KOPT-K1 (cell line): ENCODE measurements around the gene ZBTB45.

Source experiments
- H3K27ac ChIP-seq: fragments of 200-600 bp; sonication (generic); 2 replicates; pipeline ENCODE4 v1.5.1; 2016; ENCODE audit warnings: antibody characterized with exemption, mild to moderate bottlenecking, low read depth, low read length; ENCODE audit not compliant: poor library complexity, severe bottlenecking
- H3K36me3 ChIP-seq: fragments of 200-600 bp; sonication (generic); 2 replicates; pipeline ENCODE4 v1.5.1; 2017; ENCODE audit warnings: antibody characterized with exemption, mild to moderate bottlenecking, low read length, moderate library complexity; ENCODE audit not compliant: insufficient read depth
- H3K9me3 ChIP-seq: fragments of 200-600 bp; sonication (generic); 2 replicates; pipeline ENCODE4 v1.5.1; 2017; ENCODE audit warnings: antibody characterized with exemption, low read length, mild to moderate bottlenecking; ENCODE audit not compliant: insufficient read depth, poor library complexity, severe bottlenecking

Gene ZBTB45

GRCh38 chr19:58519355-58520256 is at the start of gene ZBTB45:
Gene ZBTB45, minus strand, starts transcription at chr19:58519810. Its CDS starts 2,137 bp downstream, at chr19:58517673.
- peak within 1 kb of the TSS; percentile 77 for H3K27ac ChIP-seq
- H3K9me3 ChIP-seq, result no peaks in the 10 kb centered on the region
- peaks cover 18% of the 10 kb centered on the region for H3K36me3 ChIP-seq

DNA sequence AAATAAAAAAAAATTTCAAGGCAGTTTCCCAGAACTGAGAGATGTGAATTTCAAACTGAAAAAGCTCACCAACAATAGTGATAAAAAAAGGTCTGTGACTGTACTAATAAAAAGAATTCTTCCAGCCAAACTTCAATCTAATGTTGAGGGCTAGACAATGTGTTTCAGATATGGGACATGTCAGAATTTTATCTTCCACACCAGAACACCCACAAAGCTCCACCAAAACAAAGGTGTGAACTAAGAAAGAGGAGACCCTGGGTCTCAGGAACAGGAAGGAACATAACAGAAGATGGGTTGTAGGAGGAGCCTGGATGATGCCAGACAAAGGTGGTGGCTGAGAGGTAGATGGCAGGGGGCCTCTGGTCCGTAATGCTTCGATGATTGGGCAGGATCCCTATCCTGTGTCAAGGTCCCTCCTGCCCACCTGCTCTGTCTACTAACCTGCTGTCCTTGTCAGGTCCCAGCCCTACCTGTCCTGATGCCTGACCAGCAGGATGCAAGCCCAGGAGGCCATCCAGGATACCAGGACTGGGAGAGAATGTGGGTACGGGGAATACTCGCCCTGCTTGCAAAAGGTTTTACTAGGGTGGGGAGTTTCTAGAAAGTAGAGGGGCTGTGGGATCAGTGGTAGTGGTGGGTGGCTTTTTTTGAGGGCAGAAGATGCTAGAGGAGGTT is 49.0 kb upstream of the ZBTB45 start:
- H3K36me3 ChIP-seq, result peaks cover 45% of the 10 kb centered on the region
- peak overlapping the region; percentile 4 for H3K27ac ChIP-seq
- no peaks in the 10 kb centered on the region for H3K9me3 ChIP-seq

GRCh38 chr19:58566989-58567388 is 47.4 kb upstream of the ZBTB45 start:
- Histone ChIP-seq H3K9me3 (no peaks in the 10 kb centered on the region), H3K27ac (no peak overlapping the region), H3K36me3 (peaks cover 54% of the 10 kb centered on the region)

DNA sequence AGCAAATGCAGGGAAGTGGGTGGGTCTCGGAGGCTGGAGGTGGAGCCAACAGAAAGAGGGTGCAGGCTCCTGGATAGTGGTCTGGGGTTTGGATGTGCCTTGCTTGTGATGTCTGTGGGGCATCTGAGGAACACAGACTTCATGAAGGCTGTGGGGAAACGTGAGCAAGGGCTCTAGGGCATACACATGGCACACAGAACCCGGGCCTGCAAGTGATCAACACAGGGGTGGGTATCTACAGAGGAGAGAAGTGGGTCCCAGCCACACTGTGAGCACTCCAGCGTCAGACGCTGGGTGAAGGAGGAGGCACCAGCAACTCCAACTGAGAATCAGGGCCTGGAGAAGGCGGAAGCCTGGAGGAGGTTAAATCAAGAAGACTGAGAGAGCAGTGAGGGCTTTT is 44.2 kb upstream of the ZBTB45 start:
- no peak overlapping the region for H3K27ac ChIP-seq
- peaks cover 31% of the 10 kb centered on the region; the same call in 1 of the 2 replicates for H3K36me3 ChIP-seq
- no peaks in the 10 kb centered on the region for H3K9me3 ChIP-seq

- H3K27ac ChIP-seq, result no peak overlapping the region
- H3K36me3 ChIP-seq, result peaks cover 27% of the 10 kb centered on the region; the same call in 1 of the 2 replicates
- no peaks in the 10 kb centered on the region for H3K9me3 ChIP-seq
These were observed 43.5 kb upstream of the ZBTB45 start for GRCh38 chr19:58563034-58563573.

GRCh38 chr19:58562122-58563033 is 42.8 kb upstream of the ZBTB45 start:
- Histone ChIP-seq H3K27ac (no peak overlapping the region), H3K36me3 (peaks cover 27% of the 10 kb centered on the region; the same call in 1 of the 2 replicates), H3K9me3 (no peaks in the 10 kb centered on the region)

- peak overlapping the region; percentile 96 for H3K27ac ChIP-seq
- H3K9me3 ChIP-seq, result no peaks in the 10 kb centered on the region
- peaks cover 26% of the 10 kb centered on the region for H3K36me3 ChIP-seq
These were observed 41.9 kb upstream of the ZBTB45 start for GRCh38 chr19:58561373-58562121.

- no peaks in the 10 kb centered on the region for H3K9me3 ChIP-seq
- peak overlapping the region; percentile 96 for H3K27ac ChIP-seq
- H3K36me3 ChIP-seq, result peaks cover 29% of the 10 kb centered on the region
These were observed 41.3 kb upstream of the ZBTB45 start for GRCh38 chr19:58560921-58561320.

- Histone ChIP-seq H3K27ac (peak overlapping the region; percentile 96), H3K9me3 (no peaks in the 10 kb centered on the region), H3K36me3 (peaks cover 36% of the 10 kb centered on the region)
These were observed 40.6 kb upstream of the ZBTB45 start for GRCh38 chr19:58560007-58560887.

- Histone ChIP-seq H3K9me3 (no peaks in the 10 kb centered on the region), H3K27ac (peak overlapping the region; percentile 96), H3K36me3 (peaks cover 36% of the 10 kb centered on the region)
These were observed 39.8 kb upstream of the ZBTB45 start for GRCh38 chr19:58559275-58560006.

DNA sequence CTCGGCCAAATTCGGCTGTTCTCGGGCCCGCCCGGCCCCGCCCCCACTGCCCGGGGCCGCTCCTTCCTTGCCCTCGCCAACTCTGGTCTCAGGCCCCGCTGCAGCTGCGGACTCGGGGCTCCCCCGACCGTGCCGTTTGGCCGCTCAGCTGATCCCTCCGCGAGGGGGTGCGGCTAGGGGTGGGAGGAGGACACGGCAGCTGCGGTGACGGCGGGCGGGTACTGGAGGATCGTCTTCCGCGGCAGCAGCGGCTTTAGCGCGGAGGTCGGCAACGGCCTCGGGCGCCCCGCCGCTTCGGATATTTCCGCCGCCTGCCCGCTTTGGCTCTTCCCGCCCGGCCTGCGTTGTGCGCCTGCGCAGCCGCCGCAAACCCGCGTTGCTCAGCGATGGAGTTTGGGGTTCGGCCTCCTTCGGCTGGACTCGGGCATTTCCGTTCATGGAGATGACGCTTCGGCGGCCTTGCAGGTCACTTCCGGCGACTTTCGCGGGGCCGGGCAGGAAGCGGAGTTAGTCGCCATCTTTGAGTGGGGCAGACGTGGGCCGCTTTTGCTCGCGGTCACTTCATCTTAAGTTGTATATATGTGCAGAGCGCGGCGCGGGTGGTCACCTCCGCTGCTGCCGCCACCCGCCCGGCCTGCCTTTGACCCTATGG is 39.1 kb upstream of the ZBTB45 start:
- H3K27ac ChIP-seq, result peak overlapping the region; percentile 96
- H3K9me3 ChIP-seq, result no peaks in the 10 kb centered on the region
- peaks cover 39% of the 10 kb centered on the region for H3K36me3 ChIP-seq

DNA sequence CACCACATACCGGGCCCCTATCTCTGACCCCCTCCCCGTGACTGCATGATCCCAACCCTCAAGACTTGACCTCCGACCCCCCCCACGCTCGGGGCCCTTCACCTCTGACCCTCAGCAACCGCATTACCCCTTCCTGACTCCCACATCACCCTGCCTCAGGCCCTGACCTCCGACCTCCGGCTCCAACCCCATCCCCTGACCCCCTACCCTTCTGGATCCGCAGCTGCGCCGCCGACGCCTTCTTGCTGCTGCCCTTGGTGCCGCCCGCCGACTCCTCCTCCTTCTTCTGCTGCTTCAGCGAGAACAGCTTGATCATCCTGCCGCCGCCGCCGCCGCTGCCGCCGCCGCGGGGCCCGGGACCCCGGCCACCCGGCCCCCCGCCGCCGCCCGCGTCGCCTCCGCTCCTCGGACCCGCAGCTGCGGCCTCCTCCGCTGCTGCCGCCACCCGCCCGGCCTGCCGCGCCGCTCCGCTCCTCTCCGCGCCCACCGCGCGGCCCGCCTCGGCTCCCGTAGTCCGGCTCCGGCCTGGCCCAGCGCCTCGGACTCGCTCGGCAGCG is 38.5 kb upstream of the ZBTB45 start, which contains the start of gene UBE2M:
Gene UBE2M, minus strand, starts transcription at position 546 of the 557 bp plus-strand sequence. Its CDS starts 230 bp downstream, at position 316.
- H3K9me3 ChIP-seq, result no peaks in the 10 kb centered on the region
- peaks cover 37% of the 10 kb centered on the region for H3K36me3 ChIP-seq
- peak within 1 kb of the TSS; percentile 96 for H3K27ac ChIP-seq
